NCI-H1105 treated with DMSO at 0.1 percent for 48 hours (cell line): Measurements from ENCODE around the gene NUTM1.
"Not testable (repeated sequence)": the region's sequence is repeated elsewhere in the genome, so short reads cannot be mapped to it uniquely, and the experiment has no call there.

Experiments used
- DNase-seq: peaks from one replicate; lab custom pipeline; 2025; lab: John Stamatoyannopoulos, UW

Gene NUTM1

DNA sequence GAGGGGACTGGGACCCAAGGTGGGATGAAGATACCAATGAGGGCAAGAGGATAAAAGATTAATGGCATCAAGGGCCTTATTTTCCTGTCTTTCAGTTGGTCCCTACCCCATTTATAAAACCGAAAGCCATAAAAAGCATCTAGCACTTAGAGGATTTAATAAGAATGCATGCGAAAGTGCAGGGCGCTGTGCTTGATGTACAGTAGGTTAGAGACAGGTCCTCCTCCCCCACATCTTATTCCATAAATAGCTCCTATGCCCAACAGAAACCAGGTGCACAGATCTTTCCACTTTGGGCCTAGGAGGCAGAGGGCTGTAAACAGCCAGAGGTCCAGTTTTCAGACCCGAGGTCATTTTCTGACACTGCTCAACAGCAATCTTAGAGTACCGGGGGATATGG lies 22.7 kb downstream of the NUTM1 start:
- no peak for DNase-seq

DNA sequence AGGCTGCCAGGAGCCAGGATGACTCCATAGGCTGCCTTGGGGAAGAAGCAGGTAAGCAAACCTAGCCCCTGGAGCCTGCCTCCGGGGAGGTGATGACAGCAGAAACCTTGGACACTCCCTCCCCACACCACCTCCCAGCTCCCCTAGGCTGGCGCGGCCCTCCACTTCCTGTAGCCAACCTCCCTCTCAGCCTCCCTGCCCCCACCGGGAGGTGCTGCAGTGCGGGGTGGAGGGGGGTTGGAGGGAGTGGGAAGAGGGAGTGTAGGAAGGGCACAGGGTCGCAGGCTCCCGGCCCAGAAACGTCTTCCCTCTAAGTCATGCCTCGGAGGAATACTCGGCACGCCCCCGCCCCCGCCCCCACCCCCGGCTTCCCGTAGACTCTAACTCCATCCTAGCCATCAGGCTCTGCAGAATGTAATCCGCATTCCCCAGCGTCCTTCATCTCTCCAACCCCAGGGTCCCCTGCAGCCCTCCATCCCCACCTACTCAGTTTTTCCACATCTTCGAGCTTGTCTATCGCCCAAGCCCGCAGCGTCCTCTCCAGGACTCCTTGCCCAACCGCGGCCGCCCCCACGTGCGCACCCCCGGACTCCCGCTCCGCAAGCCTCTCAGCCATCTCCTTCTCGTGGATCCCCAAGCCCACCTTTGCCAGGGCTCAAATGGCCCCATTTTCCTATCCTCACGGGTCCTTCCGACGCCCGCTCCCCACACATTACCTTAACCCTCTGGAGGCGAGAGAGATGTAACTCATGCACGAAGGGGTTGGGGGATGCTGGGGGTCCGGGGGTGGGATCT lies 23.4 kb downstream of the NUTM1 start:
- DNase-seq: peak; percentile 59

DNA sequence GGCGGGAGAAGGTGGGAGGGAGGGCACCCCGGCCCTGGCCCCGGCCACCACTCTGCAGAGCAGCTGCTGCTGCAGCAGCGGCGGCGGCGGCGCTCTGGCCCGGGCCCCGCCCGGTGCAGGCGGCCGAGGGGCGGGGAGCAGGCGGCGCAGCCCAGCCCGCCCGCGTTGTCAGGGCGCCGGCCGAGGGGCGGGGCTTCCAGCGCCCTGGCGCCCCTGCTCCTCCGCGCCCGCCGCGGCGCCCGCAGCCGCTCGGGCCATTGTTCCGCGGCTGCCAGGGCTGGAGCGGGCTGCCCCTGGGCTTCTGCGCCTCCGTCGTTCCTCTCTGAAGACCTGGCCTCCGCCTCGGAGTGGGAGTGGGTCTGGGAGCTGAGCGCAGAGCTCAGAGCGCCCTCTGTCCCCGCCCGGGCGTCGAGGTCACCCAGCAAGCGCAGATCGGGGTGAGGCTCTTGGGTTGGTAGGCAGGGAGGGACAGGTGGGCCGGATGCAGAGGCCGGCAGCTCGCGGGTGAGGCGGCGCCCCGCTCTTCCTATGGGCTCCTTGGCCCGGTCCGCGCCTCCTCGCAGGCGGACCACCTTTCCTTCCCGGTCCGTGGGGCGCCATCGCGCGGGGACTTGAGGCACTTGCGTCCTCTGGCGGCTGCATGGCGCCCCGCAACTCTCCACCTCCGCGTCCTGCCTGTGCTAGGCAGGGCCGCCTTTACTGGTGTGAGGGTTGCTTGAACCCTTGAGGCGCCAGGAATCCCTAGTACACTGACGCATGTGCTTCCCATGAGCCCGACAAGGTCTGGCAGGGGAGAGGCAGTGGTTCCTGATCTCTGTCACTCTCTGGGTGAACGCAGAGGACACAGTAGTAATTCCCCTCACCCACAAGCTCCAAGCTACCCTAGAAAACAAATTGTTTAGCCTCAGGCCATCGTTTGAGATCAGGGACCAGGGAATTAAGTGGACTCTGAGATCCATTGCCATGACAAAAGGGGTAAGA lies 24.3 kb downstream of the NUTM1 start, which contains the start of gene LPCAT4:
TSS of gene LPCAT4 (minus strand) at position 96 of the 981 bp plus-strand sequence. CDS start 96 bp downstream, outside the sequence.
- peak; percentile 60 for DNase-seq

DNA sequence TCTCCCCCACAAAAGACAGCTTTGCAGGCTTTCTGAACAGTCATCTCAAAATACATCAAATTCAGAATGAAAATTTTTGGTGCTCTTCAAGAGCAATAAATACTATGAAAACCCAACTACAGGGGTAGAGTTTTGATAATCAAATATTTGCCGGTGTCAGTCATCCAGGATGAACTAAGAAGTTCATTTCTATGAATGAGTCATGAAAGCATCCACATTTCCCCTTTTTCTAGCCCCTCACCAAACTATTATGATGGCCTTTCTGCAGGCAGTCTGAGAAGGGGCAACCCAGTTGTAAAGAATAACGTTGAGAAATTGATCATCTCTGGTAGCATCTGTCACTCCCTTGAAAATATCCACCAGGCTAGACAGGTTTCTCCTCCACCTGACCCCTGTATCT lies 27.0 kb downstream of the NUTM1 start:
- DNase-seq: no peak

DNA sequence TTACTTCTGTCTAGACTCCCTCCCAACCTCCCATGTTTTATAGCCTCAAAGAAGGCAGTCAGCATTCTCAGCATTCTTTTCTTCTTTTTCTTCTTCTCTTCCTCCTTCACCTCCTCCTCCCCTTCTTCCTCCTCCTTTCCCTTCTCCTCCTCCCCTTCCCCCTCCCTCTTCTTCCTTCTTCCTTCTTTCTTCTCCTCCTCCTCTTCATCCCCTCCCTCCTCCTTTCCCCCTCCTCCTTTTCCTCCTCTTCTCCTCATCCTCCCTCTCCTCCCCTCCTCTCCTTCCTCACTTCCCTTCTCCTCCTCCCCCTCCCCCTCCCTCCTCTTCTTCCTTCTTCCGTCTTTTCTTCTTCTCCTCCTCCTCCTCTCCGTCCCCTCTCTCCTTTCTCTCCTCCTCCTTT lies 27.5 kb downstream of the NUTM1 start:
- no peak for DNase-seq

DNA sequence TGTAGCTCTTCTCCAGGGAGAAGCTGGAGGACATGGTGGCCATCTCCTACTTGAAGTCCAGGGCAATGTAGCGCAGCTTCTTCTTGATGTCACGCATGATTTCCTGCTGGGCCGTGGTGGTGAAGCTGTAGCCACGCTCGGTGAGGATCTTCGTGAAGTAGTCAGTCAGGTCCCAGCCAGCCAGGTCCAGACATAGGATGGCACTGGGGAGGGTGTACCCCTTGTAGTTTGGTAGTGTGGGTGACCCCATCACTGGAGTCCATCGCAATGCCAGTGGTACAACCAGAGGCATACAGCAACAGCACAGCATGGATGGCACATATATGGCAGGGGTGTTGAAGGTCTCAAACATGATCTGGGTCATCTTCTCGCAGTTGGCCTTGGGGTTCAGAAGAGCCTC lies 30.8 kb downstream of the NUTM1 start:
- DNase-seq: no peak

DNA sequence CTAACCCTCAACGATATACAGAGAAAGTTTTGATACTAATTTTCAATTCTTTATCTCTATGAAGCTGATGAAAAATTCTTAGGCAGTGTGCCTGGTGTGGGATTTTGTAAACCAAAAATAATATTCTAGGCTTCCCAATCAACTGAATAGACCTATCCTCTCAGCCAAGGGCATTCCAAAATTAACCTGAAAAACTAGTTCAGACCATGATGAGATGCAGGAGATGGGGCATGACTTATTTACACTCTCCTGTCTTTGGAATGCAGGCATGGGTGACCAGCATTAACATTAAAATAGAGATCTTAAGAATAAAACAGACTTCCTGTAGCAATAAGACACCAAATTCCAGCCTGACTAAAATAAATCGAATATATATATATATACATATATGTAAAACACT lies 31.7 kb downstream of the NUTM1 start:
- DNase-seq: no peak

DNA sequence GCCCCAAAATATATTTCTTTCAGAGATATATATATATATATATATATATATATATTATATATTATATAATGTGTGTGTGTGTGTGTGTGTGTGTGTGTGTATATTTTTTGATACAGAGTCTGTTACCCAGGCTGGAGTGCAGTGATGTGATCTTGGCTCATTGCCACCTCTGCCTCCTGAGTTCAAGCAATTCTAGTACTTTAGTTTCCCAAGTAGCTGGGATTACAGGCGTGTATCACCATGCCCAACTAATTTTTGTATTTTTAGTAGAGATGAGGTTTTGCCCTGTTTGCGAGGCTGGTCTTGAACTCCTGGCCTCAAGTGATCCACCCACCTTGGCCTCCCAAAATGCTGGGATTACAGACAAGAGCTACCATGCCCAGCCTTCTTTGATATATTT lies 32.4 kb downstream of the NUTM1 start:
- not testable (repeated sequence) for DNase-seq

DNA sequence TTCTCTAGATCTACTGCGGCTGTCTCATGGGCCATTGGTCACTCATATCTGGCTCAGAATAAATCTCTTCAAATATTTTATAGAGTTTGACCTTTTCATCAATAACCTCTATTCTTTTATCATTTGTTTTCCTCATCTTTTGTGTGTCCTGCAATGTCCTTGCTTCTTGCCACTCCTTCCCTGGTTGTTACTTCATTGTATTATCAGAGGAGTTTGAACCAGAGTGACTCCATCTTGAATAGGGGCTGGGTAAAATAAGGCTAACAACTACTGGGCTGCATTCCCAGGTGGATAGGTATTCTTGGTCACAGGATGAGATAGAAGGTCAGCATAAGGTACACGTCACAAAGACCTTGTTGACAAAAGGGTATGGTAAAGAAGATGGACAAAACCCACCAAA lies 33.7 kb downstream of the NUTM1 start:
- DNase-seq: no peak

DNA sequence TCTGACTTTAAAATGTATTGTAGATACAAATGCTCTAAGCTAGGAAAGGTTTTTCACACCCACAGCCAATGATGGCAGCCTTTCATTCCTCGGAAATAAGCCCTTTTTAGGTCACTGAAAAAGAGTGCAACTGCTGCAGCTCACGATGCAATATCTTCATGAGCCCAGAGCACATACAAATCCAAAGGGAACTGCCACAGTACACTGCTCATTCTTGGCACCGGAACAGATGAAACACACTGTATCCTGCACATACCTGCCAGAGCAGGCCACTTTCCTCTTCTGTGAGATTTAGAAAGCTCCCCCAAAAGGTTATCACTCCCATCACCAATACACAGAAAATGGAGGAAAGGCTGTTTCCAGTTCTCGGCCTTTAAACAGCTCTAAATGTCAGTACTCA lies 37.4 kb downstream of the NUTM1 start:
- not testable (repeated sequence) for DNase-seq

DNA sequence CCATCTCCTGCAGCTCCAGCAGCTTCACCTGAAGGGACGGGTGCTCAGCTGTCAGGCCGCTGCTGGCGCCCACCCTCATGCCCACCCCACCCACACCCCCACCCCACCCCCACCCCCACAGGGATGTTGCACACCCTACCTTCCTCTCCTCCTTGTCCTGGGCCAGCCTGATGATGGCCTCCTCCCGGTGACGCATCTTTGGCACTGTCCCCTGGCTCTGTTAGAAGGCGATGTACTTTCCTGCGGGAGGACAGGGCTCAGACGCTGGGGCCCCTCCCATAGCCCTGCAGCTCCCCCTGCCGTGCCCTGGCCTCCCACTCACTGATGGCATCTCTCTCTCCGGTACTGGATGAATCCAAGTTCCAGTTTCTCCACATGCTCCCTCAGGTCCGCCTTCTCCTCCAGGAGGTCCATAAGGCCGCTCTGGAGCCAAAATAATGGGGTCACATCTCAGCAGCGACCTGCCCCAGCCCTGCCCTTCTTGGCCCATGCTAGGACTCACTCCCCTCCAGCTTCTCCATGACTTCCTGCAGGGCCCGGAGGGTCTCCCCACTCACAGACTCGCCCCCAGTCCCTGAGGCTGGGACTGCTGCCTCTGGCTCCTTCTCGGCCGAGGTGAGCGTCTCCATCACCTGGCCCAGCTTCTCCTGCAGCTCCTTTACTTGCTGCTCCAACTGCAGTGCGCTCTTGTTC lies 38.9 kb downstream of the NUTM1 start:
- not testable (repeated sequence) for DNase-seq

DNA sequence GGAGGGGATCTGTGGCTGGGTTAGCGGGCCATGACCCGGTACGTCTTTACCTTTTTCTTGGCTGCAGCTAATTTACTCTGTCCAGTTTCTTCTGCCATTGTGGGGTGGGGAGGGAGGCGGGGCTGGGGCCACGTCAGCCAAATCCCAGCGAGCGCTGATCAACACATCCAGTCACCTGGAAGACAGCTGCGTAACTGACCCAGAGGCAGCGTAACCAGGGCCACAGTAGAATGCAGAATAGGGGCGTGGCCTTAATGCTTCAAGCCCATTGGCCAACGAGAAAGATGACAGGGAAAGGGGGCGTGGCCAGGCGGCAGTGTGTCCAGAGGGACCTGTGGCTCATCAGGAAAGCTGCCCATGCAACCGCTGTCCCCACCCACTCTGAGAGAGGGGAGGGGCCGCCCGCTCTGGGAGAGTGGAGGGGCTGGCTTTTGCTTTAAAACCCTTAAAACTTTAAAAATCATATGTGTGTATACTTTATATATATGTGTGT lies 46.5 kb downstream of the NUTM1 start:
- DNase-seq: not testable (repeated sequence)

DNA sequence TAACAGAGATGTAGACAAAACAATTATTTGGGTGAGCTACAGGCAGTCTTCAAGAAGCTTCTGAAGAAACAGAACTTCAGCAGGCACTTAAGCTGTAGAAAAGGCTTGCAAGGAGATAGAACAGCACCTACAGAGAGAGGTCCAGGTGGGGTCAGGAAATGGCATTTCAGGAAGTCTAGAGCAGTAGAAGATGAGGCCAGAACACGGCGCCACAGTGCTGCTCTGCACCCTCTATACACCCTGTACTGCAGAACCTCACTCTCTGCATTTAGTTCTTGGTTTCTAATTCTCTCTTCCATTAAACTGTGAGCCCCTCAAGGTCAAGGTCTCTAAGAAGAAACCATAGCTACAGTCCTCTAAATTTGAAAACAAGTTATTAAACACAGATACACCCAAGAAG lies 49.9 kb downstream of the NUTM1 start:
- DNase-seq: not testable (repeated sequence)

DNA sequence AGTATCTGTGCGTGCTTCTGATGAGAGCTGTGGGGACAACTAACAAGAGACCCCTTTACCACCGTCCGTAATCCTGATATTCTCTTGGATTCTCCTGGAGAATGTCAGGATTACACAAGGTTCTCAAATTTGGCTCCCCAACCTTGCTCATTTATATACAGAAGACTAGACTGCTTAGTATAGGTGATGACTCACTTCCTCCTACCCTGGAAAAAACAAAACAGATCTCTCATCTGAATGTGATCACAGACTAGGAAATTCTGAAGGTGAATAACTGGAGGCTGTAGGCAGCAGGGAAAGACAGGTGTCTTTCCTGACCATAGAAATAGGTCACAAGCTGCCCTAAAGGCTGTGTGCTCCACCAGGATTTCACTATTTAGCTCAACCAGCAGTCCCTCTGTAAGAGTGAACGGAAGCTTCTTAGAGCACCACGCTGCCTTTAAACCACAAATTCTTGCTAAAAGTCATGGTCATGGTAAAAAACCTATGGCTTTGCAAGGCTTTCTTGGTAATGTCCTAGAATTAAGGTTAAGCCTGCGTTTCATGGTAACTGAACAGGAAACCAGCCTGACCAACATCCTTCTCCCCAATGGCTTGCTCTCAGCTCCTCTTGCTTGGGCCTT lies 54.6 kb downstream of the NUTM1 start:
- not testable (repeated sequence) for DNase-seq

DNA sequence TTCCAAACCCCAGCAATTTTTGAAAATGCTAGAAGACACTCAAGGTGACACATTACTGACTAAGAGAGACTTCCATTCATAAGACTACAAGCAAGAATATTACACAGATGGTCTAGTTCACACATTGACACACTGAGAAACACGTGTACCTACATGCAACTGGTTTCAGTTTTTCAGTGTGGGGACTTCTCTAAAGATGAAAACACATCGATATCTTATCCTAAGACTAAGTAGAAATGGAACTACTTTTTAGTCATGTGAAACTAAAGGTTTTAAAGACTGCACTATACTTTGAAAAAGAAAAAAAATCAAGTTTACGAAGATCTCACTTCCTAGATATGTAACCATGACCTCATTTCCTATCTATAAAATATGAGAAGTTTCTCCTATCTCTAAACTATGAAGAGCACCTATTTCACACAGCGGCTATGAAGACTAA lies 60.1 kb downstream of the NUTM1 start:
- DNase-seq: not testable (repeated sequence)

DNA sequence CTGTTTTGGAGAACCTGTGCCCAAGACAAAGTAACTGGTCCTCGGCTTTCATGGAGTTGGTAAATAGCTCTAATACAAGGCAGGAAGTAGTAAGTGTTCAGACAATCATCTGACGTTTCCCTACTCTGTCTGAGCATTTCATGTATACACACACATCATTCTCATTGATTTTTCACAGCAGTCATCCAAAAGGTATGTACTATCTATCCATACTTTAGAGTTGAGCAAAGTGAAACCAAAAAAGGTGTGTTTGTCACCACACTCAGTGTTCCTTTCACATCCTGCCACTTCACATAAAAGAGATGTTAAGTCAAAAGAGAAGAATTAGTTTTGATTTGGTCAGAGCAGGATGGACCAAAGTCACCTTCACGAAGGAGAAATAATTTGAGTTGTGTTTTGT lies 60.8 kb downstream of the NUTM1 start:
- DNase-seq: not testable (repeated sequence)
